HG03457 (cell line): ENCODE results near the gene SLC22A4.
A peak's percentile ranks its signal among the peaks of the same experiment; 100 is the strongest.

ENCODE experiments used
- ATAC-seq: cut with Tn5 transposase; IDR thresholded peaks from one replicate; pipeline ENCODE4 v1.9.1; 2021; ENCODE audit warnings: moderate number of reproducible peaks; ENCODE audit not compliant: unreplicated experiment

Gene SLC22A4

GRCh38 chr5:132370971-132371602 is 76.9 kb downstream of the SLC22A4 start:
- ATAC-seq = no peak

- no peak for ATAC-seq
Measured at GRCh38 chr5:132371603-132371994, 77.4 kb downstream of the SLC22A4 start.

GRCh38 chr5:132372127-132372526 is 77.9 kb downstream of the SLC22A4 start:
- ATAC-seq = no peak

- no peak for ATAC-seq
Measured at GRCh38 chr5:132372542-132372941, 78.3 kb downstream of the SLC22A4 start.

GRCh38 chr5:132375957-132376356 is 81.8 kb downstream of the SLC22A4 start:
- no peak for ATAC-seq

- ATAC-seq = no peak
Measured at GRCh38 chr5:132376694-132377641, 82.8 kb downstream of the SLC22A4 start.

- ATAC-seq = no peak
Measured at GRCh38 chr5:132377738-132378137, 83.5 kb downstream of the SLC22A4 start.

- ATAC-seq = no peak
Measured at GRCh38 chr5:132378580-132378979, 84.4 kb downstream of the SLC22A4 start.

- ATAC-seq = no peak
Measured at GRCh38 chr5:132380047-132380446, 85.9 kb downstream of the SLC22A4 start.

GRCh38 chr5:132380741-132381140 is 86.5 kb downstream of the SLC22A4 start:
- ATAC-seq = no peak

GRCh38 chr5:132381614-132382013 is 87.4 kb downstream of the SLC22A4 start:
- no peak for ATAC-seq

GRCh38 chr5:132383261-132383660 is 89.1 kb downstream of the SLC22A4 start:
- no peak for ATAC-seq

GRCh38 chr5:132383984-132384383 is 89.8 kb downstream of the SLC22A4 start:
- no peak for ATAC-seq

- ATAC-seq = no peak
Measured at GRCh38 chr5:132384506-132385050, 90.4 kb downstream of the SLC22A4 start.

GRCh38 chr5:132385326-132386105 is 91.3 kb downstream of the SLC22A4 start:
- ATAC-seq = peak; percentile 49

- ATAC-seq = peak; percentile 67
Measured at GRCh38 chr5:132386644-132387286, 92.6 kb downstream of the SLC22A4 start.

GRCh38 chr5:132387640-132388117 is 93.5 kb downstream of the SLC22A4 start:
- ATAC-seq = no peak

GRCh38 chr5:132388244-132389050 is 94.3 kb downstream of the SLC22A4 start:
- no peak for ATAC-seq

- no peak for ATAC-seq
Measured at GRCh38 chr5:132389051-132389331, 94.8 kb downstream of the SLC22A4 start.
